ENCODE measurements around the gene KATNB1.

KATNB1 gene

GRCh38 chr16:57689762-57690558, 45.6 kb upstream of the KATNB1 start:
- H3K4me3 ChIP-seq, result no peak overlapping the region
- DNase-seq, result peak in 1 of 2 donors; percentile 40
- no peaks in the 10 kb centered on the region for H3K4me1 ChIP-seq
- intact Hi-C loops (cut with DNase I; ENCODE audit: low total_unique reads), result no loop called here
- H3K36me3 ChIP-seq, result no peaks in the 10 kb centered on the region
- no peaks in the 10 kb centered on the region for H3K9me3 ChIP-seq
- TF ChIP-seq CTCF (IDR thresholded peaks at IDR 0.05), result no peak
- H3K27ac ChIP-seq, result no peak overlapping the region
- peaks cover 0 to 20% of the 10 kb centered on the region in 2 donors for H3K27me3 ChIP-seq

GRCh38 chr16:57690782-57691471, 44.6 kb upstream of the KATNB1 start:
- Histone ChIP-seq H3K4me1 (no peaks in the 10 kb centered on the region), H3K36me3 (no peaks in the 10 kb centered on the region), H3K27me3 (peaks cover 0 to 20% of the 10 kb centered on the region in 2 donors), H3K9me3 (no peaks in the 10 kb centered on the region), H3K27ac (no peak overlapping the region), H3K4me3 (no peak overlapping the region)
- no peak for TF ChIP-seq CTCF (IDR thresholded peaks at IDR 0.05)
- intact Hi-C loops (cut with DNase I; ENCODE audit: low total_unique reads), result no loop called here
- DNase-seq, result peak in 1 of 2 donors; percentile 15

- Histone ChIP-seq H3K4me1 (no peaks in the 10 kb centered on the region), H3K4me3 (no peak overlapping the region), H3K27ac (no peak overlapping the region), H3K36me3 (no peaks in the 10 kb centered on the region), H3K9me3 (no peaks in the 10 kb centered on the region), H3K27me3 (peaks cover 0 to 20% of the 10 kb centered on the region in 2 donors)
- DNase-seq, result no peak
- intact Hi-C loops (cut with DNase I; ENCODE audit: low total_unique reads), result no loop called here
- no peak for TF ChIP-seq CTCF (IDR thresholded peaks at IDR 0.05)
Observed at GRCh38 chr16:57692636-57693035, 42.9 kb upstream of the KATNB1 start.

- Histone ChIP-seq H3K9me3 (no peaks in the 10 kb centered on the region), H3K27me3 (peaks cover 0 to 17% of the 10 kb centered on the region in 2 donors), H3K27ac (no peak overlapping the region), H3K36me3 (no peaks in the 10 kb centered on the region), H3K4me1 (no peaks in the 10 kb centered on the region), H3K4me3 (no peak overlapping the region)
- intact Hi-C loops (cut with DNase I; ENCODE audit: low total_unique reads), result no loop called here
- no peak for DNase-seq
- no peak for TF ChIP-seq CTCF (IDR thresholded peaks at IDR 0.05)
Observed at GRCh38 chr16:57693550-57693949, 42.0 kb upstream of the KATNB1 start.

- no peak overlapping the region for H3K4me3 ChIP-seq
- DNase-seq, result no peak
- no peaks in the 10 kb centered on the region for H3K4me1 ChIP-seq
- H3K9me3 ChIP-seq, result no peaks in the 10 kb centered on the region
- intact Hi-C loops (cut with DNase I; ENCODE audit: low total_unique reads), result no loop called here
- TF ChIP-seq CTCF (IDR thresholded peaks at IDR 0.05), result no peak
- no peak overlapping the region for H3K27ac ChIP-seq
- no peaks in the 10 kb centered on the region for H3K36me3 ChIP-seq
- H3K27me3 ChIP-seq, result peaks cover 0 to 10% of the 10 kb centered on the region in 2 donors
Observed at GRCh38 chr16:57694231-57694724, 41.3 kb upstream of the KATNB1 start.

All from tibial artery (tissue), 4 donors.